ENCODE data around the gene NFIB. TPM values are rescaled to one million over a fixed set of nuclear protein-coding genes. Genes with fewer than 3 reads are reported as not detected.

The NFIB gene
- total and polyA plus RNA-seq, 2 of the 8 experiments (the other 6 are each of a cell fraction or from before 2014, with no cell fraction given): 2.6 to 13.1 TPM

- Histone ChIP-seq H2AFZ (ENCODE audit: low read length) (no peak overlapping the region), H3K79me1 (ENCODE audit: low read depth, low read length) (no peaks in the 10 kb centered on the region), H2BK120ac (replicated peaks; ENCODE audit: low read depth, low read length) (no peak overlapping the region), H3K23me2 (ENCODE audit: low read depth, low read length) (no peaks in the 10 kb centered on the region), H3K27me3 (replicated peaks in 1 of 4; ENCODE audit: control insufficient read depth in 3 of 4, extremely low read depth in 1 of 4, insufficient read depth in 3 of 4, low read length in 3 of 4) (no peaks in the 10 kb centered on the region), H3K9ac (replicated peaks in 1 of 4; ENCODE audit: extremely low read depth in 1 of 4, low read depth in 3 of 4, low read length in 3 of 4) (no peak overlapping the region), H3K4me3 (ENCODE audit: extremely low read depth in 1 of 4, insufficient read depth in 2 of 4, low read depth in 3 of 4, low read length in 4 of 4) (no peak overlapping the region), H3K18ac (ENCODE audit: extremely low read depth, low read length) (no peak overlapping the region), H2BK20ac (ENCODE audit: low read length) (no peak overlapping the region), H4K20me1 (replicated peaks in 1 of 2; ENCODE audit: control insufficient read depth in 1 of 2, insufficient read depth in 2 of 2, low read length in 2 of 2) (no peaks in the 10 kb centered on the region), H3K36me3 (ENCODE audit: control insufficient read depth in 2 of 4, insufficient read depth in 4 of 4, low read length in 3 of 4) (no peaks in the 10 kb centered on the region), H3K4me2 (ENCODE audit: insufficient read depth in 1 of 2, low read depth in 2 of 2, low read length in 2 of 2) (no peak overlapping the region), H3K9me3 (ENCODE audit: insufficient read depth in 2 of 2, low read depth in 1 of 2, low read length in 1 of 2) (no peaks in the 10 kb centered on the region), H4K5ac (ENCODE audit: insufficient read length, low read depth, low read length) (no peak overlapping the region), H4K91ac (replicated peaks; ENCODE audit: insufficient read length, low read length) (no peak overlapping the region), H3K14ac (ENCODE audit: insufficient read length) (no peak overlapping the region), H3K4me1 (replicated peaks in 1 of 4; ENCODE audit: control insufficient read depth in 3 of 4, insufficient read depth in 4 of 4, low read length in 3 of 4) (no peaks in the 10 kb centered on the region), H2BK5ac (ENCODE audit: low read depth, low read length) (no peak overlapping the region), H4K8ac (ENCODE audit: extremely low read depth, insufficient read depth, low read length) (no peak overlapping the region), H3K79me2 (ENCODE audit: control insufficient read depth in 1 of 2, insufficient read depth in 2 of 2, low read length in 2 of 2) (no peaks in the 10 kb centered on the region), H3K4ac (replicated peaks; ENCODE audit: insufficient read length, low read depth, low read length) (no peak overlapping the region), H3K27ac (ENCODE audit: low read depth, low read length) (no peak overlapping the region), H2AK5ac (ENCODE audit: low read depth, low read length) (no peak overlapping the region), H3K56ac (replicated peaks; ENCODE audit: insufficient read length, low read depth, low read length) (no peak overlapping the region), H2BK15ac (ENCODE audit: low read length) (no peak overlapping the region), H3K23ac (ENCODE audit: insufficient read length) (no peak overlapping the region), H2BK12ac (ENCODE audit: low read depth, low read length) (no peak overlapping the region)
- DNase-seq (ENCODE audit: low read depth in 1 of 2, low spot score in 2 of 2): no peak
- ChIA-PET CTCF (ENCODE audit: partially characterized antibody) (interaction anchor here (0.7 to 1.4 kb wide), 4 partner anchors 15 to 333 kb away, joined by 3 read pairs; no protein-coding TSS in a partner anchor), POLR2A (ENCODE audit: partially characterized antibody) (interaction anchor here (0.6 kb wide), 1 partner anchor 18 kb away, joined by 4 read pairs; no protein-coding TSS in a partner anchor)
- no peak for FAIRE-seq
- TF ChIP-seq RFX5 (IDR thresholded peaks at IDR 0.05; ENCODE audit: borderline replicate concordance, low read depth, low read length) (no peak), PHF8 (conservative IDR thresholded peaks at IDR 0.05; ENCODE audit: low read depth, low read length) (no peak), TBP (IDR thresholded peaks at IDR 0.05; ENCODE audit: low read depth, low read length) (no peak), SIN3A (conservative IDR thresholded peaks at IDR 0.05 in 1 of 2, IDR thresholded peaks at IDR 0.05 in 1 of 2; ENCODE audit: low read depth in 1 of 2, low read length in 2 of 2) (no peak), HDAC2 (IDR thresholded peaks at IDR 0.05; ENCODE audit: borderline replicate concordance in 1 of 2, low read depth in 2 of 2, low read length in 2 of 2) (no peak), NRF1 (IDR thresholded peaks at IDR 0.05; ENCODE audit: low read depth, low read length) (no peak), ATF3 (IDR thresholded peaks at IDR 0.05; ENCODE audit: insufficient read depth, low read depth, low read length) (no peak), GABPA (IDR thresholded peaks at IDR 0.05; ENCODE audit: borderline replicate concordance, insufficient read depth, low read length) (no peak), SP2 (IDR thresholded peaks at IDR 0.05; ENCODE audit: low read length) (no peak), HDAC6 (IDR thresholded peaks at IDR 0.05; ENCODE audit: low read depth, low read length) (no peak), TEAD4 (IDR thresholded peaks at IDR 0.05; ENCODE audit: low read depth, low read length) (no peak), YY1 (IDR thresholded peaks at IDR 0.05; ENCODE audit: low read depth, low read length) (no peak), BRCA1 (IDR thresholded peaks at IDR 0.05; ENCODE audit: low read depth, low read length) (no peak), RAD21 (IDR thresholded peaks at IDR 0.05 in 1 of 2, conservative IDR thresholded peaks at IDR 0.05 in 1 of 2; ENCODE audit: low read depth in 2 of 2, low read length in 2 of 2) (no peak), KDM5A (IDR thresholded peaks at IDR 0.05; ENCODE audit: low read length) (no peak)
Measured at GRCh38 chr9:14133394-14133793, 180.5 kb downstream of the NFIB start.
